Endometrial microvascular endothelial cells (primary cell): Measurements from ENCODE around the gene PDHB. TPM values are rescaled to one million over a fixed set of nuclear protein-coding genes. Genes with fewer than 3 reads are reported as not detected.

Experiments used
- in situ Hi-C: cut with HindIII; loops from 2 replicates; pipeline ENCODE4 v1.10.0; 2017; ENCODE audit warnings: low sequenced_read_pairs, low pct_unique_long_range_greater_than_20kb; ENCODE audit errors: inconsistent ontology term
- total RNA-seq: library from RNA; depleted of rRNA; stranded (reverse); fragments of >200 nt; gene quantifications from one replicate; pipeline ENCODE4 v1.2.3, GENCODE V29; 2015; ENCODE audit errors: inconsistent ontology term

Gene PDHB
- total RNA-seq, 1 donor from 2014 or later = 98.7 TPM

DNA sequence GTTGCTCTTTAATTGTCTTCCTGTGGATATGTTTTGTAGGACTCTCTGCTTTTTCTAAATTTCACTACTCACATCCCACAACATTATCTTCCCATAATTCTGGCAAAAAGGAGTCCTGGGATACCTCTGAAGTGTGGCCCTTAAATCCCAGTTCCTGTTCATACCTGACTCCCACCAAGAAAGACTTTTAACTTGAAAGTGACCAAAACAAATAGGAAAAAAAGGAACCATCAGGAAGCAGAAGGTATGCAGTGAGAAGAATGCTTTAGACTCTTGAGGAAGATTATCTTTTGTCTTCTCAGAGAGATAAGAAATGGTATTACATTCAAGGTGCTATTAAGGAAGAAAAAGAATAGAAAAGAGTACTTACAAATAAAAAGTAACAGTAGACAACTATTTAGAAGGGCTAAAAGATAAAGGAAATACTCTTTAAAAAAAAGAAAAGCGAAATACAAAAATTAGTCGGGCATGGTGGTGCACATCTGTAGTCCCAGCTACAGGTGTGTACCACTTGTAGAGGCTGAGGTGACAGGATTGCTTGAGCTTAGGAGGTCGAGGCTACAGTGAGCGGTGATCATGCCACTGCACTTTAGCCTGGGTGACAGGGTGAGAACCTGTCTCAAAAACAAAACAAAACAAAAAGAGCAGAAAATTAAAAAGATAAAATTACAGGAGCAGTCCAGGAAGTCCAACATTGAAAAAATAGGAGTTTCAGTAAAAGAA is 54.1 kb downstream of the PDHB start:
- in situ Hi-C loops = no loop called here

DNA sequence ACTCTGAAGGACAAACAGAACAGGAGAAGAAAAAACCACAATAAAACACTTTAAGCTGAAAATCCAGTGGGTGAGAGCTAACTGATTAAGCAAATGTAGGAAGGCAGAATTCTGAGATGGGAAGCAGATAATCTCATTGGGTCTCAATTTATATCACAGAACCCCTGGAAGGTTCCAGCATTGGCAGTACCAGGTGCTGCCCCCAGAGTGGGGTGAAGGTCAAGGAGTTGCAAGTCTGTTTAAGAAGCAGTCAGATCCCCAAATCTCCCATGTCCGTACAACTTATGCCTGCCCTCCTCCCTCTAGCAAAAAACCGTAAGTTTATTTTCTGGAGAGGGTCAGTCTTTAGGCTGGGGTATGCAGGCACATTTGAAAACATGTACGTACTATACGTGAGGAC is 55.9 kb downstream of the PDHB start:
- in situ Hi-C loops = no loop called here

Other genes starting within 250 kb of the PDHB start
- gene DNASE1L3, start 222.9 kb downstream of the PDHB start, total RNA-seq = not detected
- 7.5 TPM for gene ABHD6, start 196.0 kb downstream of the PDHB start, total RNA-seq
- 18.2 TPM for gene RPP14, start 127.6 kb downstream of the PDHB start, total RNA-seq
- gene HTD2, start 127.3 kb downstream of the PDHB start, total RNA-seq = 20.7 TPM
- 16.0 TPM for gene PXK, start 100.9 kb downstream of the PDHB start, total RNA-seq
- gene KCTD6, start 58.3 kb upstream of the PDHB start, total RNA-seq = 8.1 TPM
- gene ACOX2, start 103.4 kb upstream of the PDHB start, total RNA-seq = 4.3 TPM
- 150 TPM for gene FAM107A, start 143.6 kb upstream of the PDHB start, total RNA-seq
- gene FAM3D, start 232.9 kb upstream of the PDHB start, total RNA-seq = not detected